HepG2 (cell line): ENCODE data around the gene BATF3. TPM values are rescaled to one million over a fixed set of nuclear protein-coding genes. Genes with fewer than 3 reads are reported as not detected.

Experiments used
- ATAC-seq: fragments of 200-7000 bp; cut with Tn5 transposase; 3 replicates; pipeline ENCODE4 v1.9.1; 2020; ENCODE audit warnings: mild to moderate bottlenecking, moderate library complexity
- BruUV-seq: library from RNA; stranded (reverse); fragments of 400-500 nt; replicated peaks from 2 replicates; lab custom pipeline; 2021; lab: Mats Ljungman, UMichigan
- CTCF ChIA-PET: fragments of 300-600 bp; formaldehyde crosslinking; extraction: SDS; loops from one replicate; lab custom pipeline; 2021; ENCODE audit warnings: low total read pairs, inconsistent platforms, low intra/inter-chr PET ratio; lab: Yijun Ruan, JAX
- POLR2A ChIA-PET: fragments of 350-600 bp; sonication (Branson Sonifier 250); formaldehyde crosslinking; loops from one replicate; lab custom pipeline; 2020; ENCODE audit warnings: antibody characterized with exemption, inconsistent platforms; lab: Yijun Ruan, JAX
- DNase-seq: peaks from one replicate; pipeline ENCODE4 v3.0.0-alpha.2; 2015; ENCODE audit warnings: low spot score
- FAIRE-seq: peaks from 3 replicates; lab custom pipeline; 2011; peaks lifted over from hg19 to GRCh38; lab: Jason Lieb, UNC
- H2AFZ ChIP-seq: one replicate; pipeline ENCODE4 v1.6.1; 2011; ENCODE audit warnings: low read length, inconsistent platforms
- H3K27ac ChIP-seq: fragments of 300-600 bp; 3 replicates; pipeline ENCODE4 v1.8.0; 2011; ENCODE audit warnings: mixed run types, mild to moderate bottlenecking, mixed read lengths, low read length, inconsistent platforms; ENCODE audit not compliant: insufficient read depth; ENCODE audit errors: extremely low read length
- H3K27me3 ChIP-seq, 2 experiments: fragments of 200-600 bp in 1 of 2; 2 replicates in 1 of 2; 3 replicates in 1 of 2; pipeline versions ENCODE4 v1.6.0 to v1.8.0; 2011; ENCODE audit warnings: low read length in 2 of 2, mild to moderate bottlenecking in 2 of 2, moderate library complexity in 2 of 2, inconsistent platforms in 1 of 2; ENCODE audit not compliant: insufficient read depth in 2 of 2, control insufficient read depth in 1 of 2
- H3K36me3 ChIP-seq, 2 experiments: fragments of 200-600 bp in 1 of 2; replicated peaks in 1 of 2; 2 replicates in 1 of 2; 3 replicates in 1 of 2; pipeline versions ENCODE4 v1.5.1 to v1.8.0; 2011; ENCODE audit warnings: low read length in 2 of 2, inconsistent platforms in 1 of 2; ENCODE audit not compliant: insufficient read depth in 2 of 2, control insufficient read depth in 1 of 2
- H3K4me1 ChIP-seq: 2 replicates; pipeline ENCODE4 v1.5.1; 2012; ENCODE audit warnings: low read length, inconsistent platforms; ENCODE audit not compliant: insufficient read depth
- H3K4me2 ChIP-seq: 2 replicates; pipeline ENCODE4 v1.6.0; 2011; ENCODE audit warnings: low read depth, low read length, inconsistent platforms
- H3K4me3 ChIP-seq, 3 experiments: fragments of 200-600 bp in 1 of 3; sonication (generic), shearing (Covaris generic) in 1 of 3; replicated peaks in 1 of 3; 2 replicates each; pipeline ENCODE4 v1.5.1; 2011 to 2016; ENCODE audit warnings: low read length in 3 of 3, inconsistent platforms in 2 of 3, low read depth in 2 of 3, mild to moderate bottlenecking in 2 of 3, control low read depth in 1 of 3, mixed read lengths in 1 of 3; ENCODE audit not compliant: insufficient read depth in 1 of 3
- H3K79me2 ChIP-seq: one replicate; pipeline ENCODE4 v1.6.1; 2011; ENCODE audit warnings: low read length, inconsistent platforms; ENCODE audit not compliant: insufficient read depth
- H3K9ac ChIP-seq: 2 replicates; pipeline ENCODE4 v1.6.0; 2011; ENCODE audit warnings: mild to moderate bottlenecking, low read depth, low read length, inconsistent platforms; ENCODE audit not compliant: insufficient read depth
- H3K9me3 ChIP-seq: 2 replicates; pipeline ENCODE4 v1.5.1; 2012; ENCODE audit warnings: mild to moderate bottlenecking, low read length
- H4K20me1 ChIP-seq: 2 replicates; pipeline ENCODE4 v1.6.0; 2011; ENCODE audit warnings: inconsistent platforms, mild to moderate bottlenecking, low read length, moderate library complexity; ENCODE audit not compliant: insufficient read depth
- HDAC2 ChIP-seq: sonication (generic); formaldehyde crosslinking; IDR thresholded peaks from 2 replicates; pipeline ENCODE4 v1.4.0; 2020; ENCODE audit warnings: missing genetic modification reagents
- HOXA3 ChIP-seq: sonication (generic); formaldehyde crosslinking; IDR thresholded peaks from 2 replicates; pipeline ENCODE4 v1.5.0; 2020; ENCODE audit warnings: missing genetic modification reagents
- IKZF4 ChIP-seq: sonication (generic); formaldehyde crosslinking; IDR thresholded peaks from 2 replicates; pipeline ENCODE4 v1.5.1; 2020; ENCODE audit warnings: borderline replicate concordance, mild to moderate bottlenecking, low read depth, missing genetic modification reagents; ENCODE audit errors: not compliant biosample characterization
- THAP8 ChIP-seq: sonication (generic); formaldehyde crosslinking; IDR thresholded peaks from 2 replicates; pipeline ENCODE4 v1.5.1; 2020; ENCODE audit warnings: missing genetic modification reagents, mild to moderate bottlenecking, borderline replicate concordance
- TMF1 ChIP-seq: sonication (generic); formaldehyde crosslinking; IDR thresholded peaks from 2 replicates; pipeline ENCODE4 v1.8.1; 2022; ENCODE audit warnings: low read depth, missing genetic modification reagents
- ZBTB37 ChIP-seq: sonication (generic); formaldehyde crosslinking; IDR thresholded peaks from 2 replicates; pipeline ENCODE4 v1.4.0; 2020; ENCODE audit warnings: mild to moderate bottlenecking, missing genetic modification reagents
- ZNF207 ChIP-seq: fragments of 450-650 bp; IDR thresholded peaks from 2 replicates; pipeline ENCODE4 v1.6.1; 2016; ENCODE audit warnings: antibody characterized with exemption, borderline replicate concordance
- whole genome bisulfite sequencing: methylation state at CpG from one replicate; pipeline ENCODE4 v1.1.6; 2017; ENCODE audit warnings: low lambda C conversion rate; 5-methylcytosine and 5-hydroxymethylcytosine counted together
- in situ Hi-C: cut with HindIII; loops from 2 replicates; pipeline ENCODE4 v1.10.0; 2017; ENCODE audit warnings: low pct_unique_long_range_greater_than_20kb; ENCODE audit not compliant: extremely low pct_ligation_motif_present
- intact Hi-C: fragments of 100-400 bp; cut with micrococcal nuclease; formaldehyde crosslinking; loops from one replicate; pipeline ENCODE4 v1.10.0; 2022; ENCODE audit not compliant: unreplicated experiment
- polyA plus RNA-seq, 8 experiments: library from polyadenylated mRNA; depleted of rRNA in 3 of 8; stranded (reverse) in 7 of 8; unstranded in 1 of 8; fragments of >200 nt; fragmentation: Illumina TruSeq in 4 of 8; extraction: Trizol in 4 of 8; gene quantifications; 2 replicates each; pipeline versions ENCODE4 v1.2.1 to v1.2.3, GENCODE V29; 2011 to 2016; ENCODE audit warnings: low read depth in 4 of 8, missing spikeins in 1 of 8, mixed read lengths in 1 of 8; ENCODE audit not compliant: insufficient read depth in 1 of 8
- total RNA-seq, 5 experiments: library from RNA; depleted of rRNA; stranded (reverse); fragments of >200 nt; fragmentation: Illumina TruSeq; extraction: Trizol; gene quantifications; 2 replicates each; pipeline ENCODE4 v1.2.3, GENCODE V29; 2016; ENCODE audit warnings: low read depth in 1 of 5
- TF ChIP-seq, protein P1 (sequence below): sonication (generic); formaldehyde crosslinking; IDR thresholded peaks from 2 replicates; pipeline ENCODE4 v1.5.0; 2020; ENCODE audit warnings: missing genetic modification reagents, mild to moderate bottlenecking, borderline replicate concordance
- TF ChIP-seq, protein P2 (sequence below): sonication (generic); formaldehyde crosslinking; IDR thresholded peaks from 2 replicates; pipeline ENCODE4 v1.5.1; 2020; ENCODE audit warnings: missing genetic modification reagents, mild to moderate bottlenecking, borderline replicate concordance

The BATF3 gene
- total and polyA plus RNA-seq, 2 of the 13 experiments (the other 11 are each of a cell fraction or from before 2014, with no cell fraction given), result 0.13 TPM; not detected in 1

GRCh38 chr1:212641956-212642355 is 57.7 kb downstream of the BATF3 start:
- Histone ChIP-seq H3K9me3 (no peaks in the 10 kb centered on the region), H3K4me1 (peaks cover 21% of the 10 kb centered on the region), H4K20me1 (no peaks in the 10 kb centered on the region), H3K36me3 (no peaks in the 10 kb centered on the region), H3K4me3 (no peak overlapping the region), H3K79me2 (no peaks in the 10 kb centered on the region), H3K4me2 (no peak overlapping the region), H3K27me3 (peaks cover 1 to 28% of the 10 kb centered on the region in 2 experiments; a peak in 4 of 5 replicates), H3K27ac (no peak overlapping the region), H3K9ac (no peak overlapping the region), H2AFZ (no peak overlapping the region)
- FAIRE-seq, result no peak
- in situ Hi-C loops, result no loop called here
- ATAC-seq, result no peak
- POLR2A ChIA-PET, result no interaction called here
- TF ChIP-seq HDAC2 (no peak), HOXA3 (CRISPR knock-in tag) (no peak), ZNF207 (no peak), TMF1 (CRISPR knock-in tag) (no peak), ZBTB37 (CRISPR knock-in tag) (no peak), IKZF4 (CRISPR knock-in tag) (no peak), THAP8 (CRISPR knock-in tag) (no peak)
- TF ChIP-seq, protein P1, sequence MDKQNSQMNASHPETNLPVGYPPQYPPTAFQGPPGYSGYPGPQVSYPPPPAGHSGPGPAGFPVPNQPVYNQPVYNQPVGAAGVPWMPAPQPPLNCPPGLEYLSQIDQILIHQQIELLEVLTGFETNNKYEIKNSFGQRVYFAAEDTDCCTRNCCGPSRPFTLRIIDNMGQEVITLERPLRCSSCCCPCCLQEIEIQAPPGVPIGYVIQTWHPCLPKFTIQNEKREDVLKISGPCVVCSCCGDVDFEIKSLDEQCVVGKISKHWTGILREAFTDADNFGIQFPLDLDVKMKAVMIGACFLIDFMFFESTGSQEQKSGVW (CRISPR knock-in tag), result no peak
- TF ChIP-seq, protein P2, sequence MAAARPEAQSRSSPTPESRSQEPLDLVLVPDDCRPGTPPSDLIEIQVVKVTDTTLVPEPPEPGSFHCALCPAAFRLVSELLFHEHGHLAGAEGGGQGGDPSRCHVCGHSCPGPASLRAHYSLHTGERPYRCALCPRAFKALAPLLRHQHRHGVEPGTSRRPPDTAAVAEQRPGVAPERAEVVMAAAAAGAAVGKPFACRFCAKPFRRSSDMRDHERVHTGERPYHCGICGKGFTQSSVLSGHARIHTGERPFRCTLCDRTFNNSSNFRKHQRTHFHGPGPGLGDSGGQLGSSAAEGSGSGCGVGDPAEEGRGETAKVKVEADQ (CRISPR knock-in tag), result no peak
- intact Hi-C loops, result no loop called here
- CTCF ChIA-PET, result no interaction called here
- BruUV-seq, result no TSS peak
- DNase-seq, result no peak
- 38% methylated on average over 1 of the region's 1 CpG for WGBS
